HL-60 (cell line): ENCODE results near the gene PITX1.

Experiments
- DNase-seq, 2 experiments: peaks; one replicate each; pipeline ENCODE4 v3.0.0-alpha.2; 2010 to 2020; ENCODE audit warnings: low read depth in 1 of 2, low spot score in 1 of 2
- H3K27ac ChIP-seq: fragments of 250-450 bp; sonication (Bioruptor Pico); replicated peaks from 2 replicates; pipeline ENCODE4 v1.5.1; 2020; ENCODE audit warnings: mild to moderate bottlenecking, moderate library complexity
- H3K27me3 ChIP-seq: fragments of 250-450 bp; sonication (Bioruptor Pico); 2 replicates; pipeline ENCODE4 v1.5.1; 2021; ENCODE audit warnings: mild to moderate bottlenecking, moderate library complexity; ENCODE audit not compliant: insufficient read depth, poor library complexity, severe bottlenecking
- H3K4me3 ChIP-seq: replicated peaks from 2 replicates; pipeline ENCODE4 v1.5.1; 2011; ENCODE audit warnings: mild to moderate bottlenecking, control low read depth, low read length; ENCODE audit not compliant: insufficient read depth
- CTCF ChIP-seq: IDR thresholded peaks from one replicate; pipeline ENCODE4 v1.5.1; 2011; ENCODE audit warnings: low read length, control low read depth, inconsistent platforms; ENCODE audit not compliant: insufficient read depth
- GABPA ChIP-seq: IDR thresholded peaks from 2 replicates; pipeline ENCODE4 v1.6.1; 2012; ENCODE audit warnings: low read depth
- POLR2AphosphoS5 ChIP-seq: IDR thresholded peaks from 2 replicates; pipeline ENCODE4 v1.6.1; 2012; ENCODE audit warnings: low read depth
- REST ChIP-seq: IDR thresholded peaks from 2 replicates; pipeline ENCODE4 v1.6.1; 2012; ENCODE audit warnings: low read depth; ENCODE audit not compliant: insufficient replicate concordance
- SPI1 ChIP-seq: IDR thresholded peaks from 2 replicates; pipeline ENCODE4 v1.6.1; 2012; ENCODE audit warnings: low read depth, mild to moderate bottlenecking, borderline replicate concordance

Gene PITX1

GRCh38 chr5:135039271-135040033 is 5.4 kb upstream of the PITX1 start:
- Histone ChIP-seq H3K27me3 (peaks cover 22% of the 10 kb centered on the region), H3K27ac (no peak overlapping the region), H3K4me3 (no peak overlapping the region)
- no peak for DNase-seq
- TF ChIP-seq SPI1: no peak
- no peak for TF ChIP-seq CTCF
- no peak for TF ChIP-seq POLR2AphosphoS5
- no peak for TF ChIP-seq GABPA
- no peak for TF ChIP-seq REST

GRCh38 chr5:135038813-135039270 is 4.8 kb upstream of the PITX1 start:
- no peak overlapping the region for H3K27ac ChIP-seq
- no peak for DNase-seq
- no peak overlapping the region for H3K4me3 ChIP-seq
- TF ChIP-seq CTCF (no peak), REST (no peak), POLR2AphosphoS5 (no peak), GABPA (no peak), SPI1 (no peak)
- H3K27me3 ChIP-seq: peaks cover 22% of the 10 kb centered on the region

- DNase-seq: no peak
- H3K4me3 ChIP-seq: no peak overlapping the region
- no peak overlapping the region for H3K27ac ChIP-seq
- TF ChIP-seq SPI1: no peak
- TF ChIP-seq REST: no peak
- TF ChIP-seq CTCF: no peak
- no peak for TF ChIP-seq POLR2AphosphoS5
- no peak for TF ChIP-seq GABPA
- peaks cover 22% of the 10 kb centered on the region for H3K27me3 ChIP-seq
Measured at GRCh38 chr5:135038205-135038812, 4.3 kb upstream of the PITX1 start.
